Effector CD4-positive, alpha-beta T cell (primary cell): ENCODE data around the gene CABP4.

Experiments
- DNase-seq: peaks from one replicate; pipeline ENCODE4 v3.0.0-alpha.2; 2020

Gene CABP4

DNA sequence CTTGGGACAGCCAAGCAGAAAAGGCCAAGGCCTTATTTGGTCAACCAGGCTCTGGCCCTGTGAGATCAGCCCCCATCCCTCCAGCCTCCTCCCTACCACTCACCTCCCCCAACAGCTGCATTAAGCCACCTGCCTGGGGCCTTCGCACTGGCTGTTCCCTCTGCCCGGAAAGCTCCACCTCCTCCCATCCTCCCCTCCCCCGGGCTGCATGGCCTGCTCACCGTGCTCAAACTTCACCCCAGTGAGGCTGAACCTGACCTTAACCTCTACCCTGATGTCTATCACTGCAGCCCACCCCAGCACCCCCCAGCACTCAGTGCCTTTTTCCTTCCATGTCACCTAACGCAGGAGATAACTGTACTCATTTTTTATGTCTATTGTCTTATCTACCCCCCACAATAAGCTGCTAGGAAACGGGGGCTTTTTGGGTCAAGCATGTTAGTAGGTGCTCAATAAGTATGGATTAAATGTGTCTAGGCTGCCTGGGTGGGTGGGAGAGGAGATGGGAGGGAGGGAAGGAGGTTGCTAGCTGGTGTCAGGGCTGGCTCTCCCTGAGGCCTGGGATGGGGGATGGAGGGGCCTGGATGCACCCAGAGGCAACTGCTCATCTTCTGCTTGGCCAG, 18.6 kb upstream of the CABP4 start:
- no peak for DNase-seq

DNA sequence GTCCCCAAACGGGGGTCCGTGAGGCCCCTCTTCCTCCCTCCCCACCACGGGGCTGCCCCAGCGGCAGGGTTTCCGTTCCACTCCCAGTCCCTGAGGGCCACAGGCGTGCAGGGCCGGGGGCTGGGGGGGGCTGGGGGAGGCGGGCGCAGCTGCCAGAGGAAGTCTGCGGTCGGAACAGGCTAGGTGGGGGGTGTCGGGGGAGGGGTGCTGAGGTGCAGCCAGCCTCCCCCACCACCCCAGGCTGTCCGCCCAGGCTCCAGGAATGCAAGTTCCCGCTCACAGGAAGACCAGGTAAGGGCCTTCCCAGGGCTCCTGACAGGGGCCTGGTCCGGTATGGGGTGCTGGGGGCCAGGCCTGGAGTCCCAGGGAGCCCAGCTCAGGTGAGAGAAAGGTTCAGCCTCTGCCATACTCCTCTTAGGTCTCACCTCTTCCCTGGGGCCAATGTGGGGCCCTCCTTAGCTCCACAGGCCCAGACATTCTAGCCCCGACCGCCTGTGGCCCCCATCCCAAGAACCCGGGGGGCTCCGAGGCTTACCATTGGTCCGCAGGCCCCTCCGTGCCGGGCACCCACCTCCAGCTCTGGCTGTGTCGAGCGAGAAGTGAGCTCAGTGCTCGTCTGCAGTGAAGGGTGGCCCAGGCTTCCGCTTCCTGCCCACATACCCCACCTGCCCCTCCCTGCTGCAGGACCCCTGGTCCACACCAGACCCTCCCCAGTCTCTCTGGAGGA, 17.9 kb upstream of the CABP4 start, which contains the start of gene PTPRCAP:
Gene PTPRCAP (minus strand): TSS at position 601 of the 727 bp plus-strand sequence. CDS start 63 bp downstream, at position 538.
- peak; percentile 71 for DNase-seq

DNA sequence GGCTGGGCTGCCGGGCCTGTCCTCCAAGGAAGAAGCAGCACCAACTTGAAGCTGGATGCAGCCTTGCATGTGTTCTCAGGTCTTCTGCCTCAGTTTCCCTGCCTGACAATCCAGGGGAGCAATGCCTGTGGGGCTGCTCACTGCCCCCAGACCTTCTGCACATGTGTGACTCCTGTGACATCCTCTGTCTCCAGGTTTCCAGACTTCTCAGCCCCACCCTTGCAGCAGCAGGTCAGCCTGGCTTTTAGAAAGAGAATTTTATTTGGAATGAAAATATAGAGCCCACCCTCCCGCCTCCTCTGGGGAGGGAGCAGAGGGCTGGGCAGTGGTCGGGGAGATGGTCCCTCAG, 17.4 kb upstream of the CABP4 start:
- no peak for DNase-seq

DNA sequence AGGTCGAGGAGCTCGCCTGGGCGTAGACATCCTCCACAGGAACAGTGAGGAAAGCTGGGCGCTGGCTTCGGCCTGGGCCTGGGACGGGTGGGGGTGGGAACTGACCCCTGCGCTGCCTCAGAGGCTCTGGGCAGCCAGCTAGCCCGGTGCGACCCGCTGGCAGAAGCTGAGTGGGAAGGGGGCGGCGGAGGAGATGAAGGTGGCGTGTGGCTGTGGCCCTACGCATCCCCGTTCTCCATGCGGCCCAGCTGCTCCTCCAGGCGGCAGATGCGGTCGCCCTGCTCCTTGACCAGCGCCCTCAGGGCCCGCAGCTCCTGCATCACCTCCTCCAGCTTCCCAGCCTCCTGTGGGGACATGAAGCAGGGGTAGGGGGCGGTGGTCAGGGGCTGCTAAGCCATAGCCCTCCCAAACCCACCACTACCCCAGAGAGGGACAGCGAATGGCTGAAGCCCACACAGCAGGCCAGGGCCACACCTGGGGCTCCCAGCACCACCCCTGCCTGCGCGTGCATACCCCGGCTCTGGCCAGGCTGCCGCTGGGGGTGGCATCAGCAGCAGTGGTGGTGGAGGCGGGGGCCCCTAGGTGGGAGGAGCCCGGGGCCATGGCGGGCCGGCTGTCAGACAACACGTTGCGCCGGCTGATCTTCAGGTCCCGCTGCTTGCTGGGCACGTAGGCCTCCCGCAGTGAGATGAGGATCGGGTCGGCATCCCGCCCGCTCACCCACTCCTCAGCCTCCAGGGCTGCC, 16.8 kb upstream of the CABP4 start:
- peak; percentile 71 for DNase-seq

DNA sequence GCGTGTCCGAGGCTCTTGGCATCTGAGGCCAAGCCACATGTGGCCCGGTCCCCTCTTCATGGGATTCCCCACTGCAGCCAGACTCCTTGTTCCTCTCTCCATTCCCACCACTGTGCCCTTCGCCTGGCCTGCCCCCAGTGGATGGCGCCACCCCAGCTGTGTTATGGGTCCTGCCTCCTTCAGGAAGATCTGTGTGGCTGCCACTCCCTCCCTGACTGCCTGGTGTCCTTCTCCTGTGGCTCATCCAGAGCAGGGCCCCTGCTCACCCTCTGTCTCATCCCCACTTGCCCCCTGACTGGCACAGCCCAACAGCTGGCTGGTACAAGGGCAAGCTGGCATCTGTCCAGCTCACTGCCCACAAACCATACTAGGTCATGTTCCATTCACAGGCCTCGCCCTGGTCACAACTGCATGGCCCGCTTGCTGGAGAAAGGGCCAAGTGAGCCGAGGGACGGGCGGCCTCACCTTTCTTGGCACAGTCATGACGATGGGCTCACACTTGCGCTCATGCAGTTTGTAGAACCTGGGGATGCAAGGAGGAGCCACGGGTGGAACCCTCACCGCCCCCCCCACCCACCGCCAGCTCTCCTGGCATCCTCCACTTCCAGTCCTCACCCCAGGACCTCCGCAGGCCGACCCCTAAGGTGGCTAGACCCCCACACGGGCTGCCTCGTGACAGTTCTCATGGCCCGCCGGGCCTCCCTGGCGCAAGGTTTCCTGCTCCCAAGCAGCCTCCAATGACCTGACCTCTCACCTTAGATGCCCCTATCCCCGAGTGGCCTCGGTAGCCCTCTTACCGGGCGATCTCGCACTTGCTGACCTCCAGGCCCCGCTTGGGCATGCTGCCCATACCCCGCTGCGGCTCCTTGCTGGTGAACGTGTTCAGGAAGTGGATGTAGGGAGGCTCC, 15.6 kb upstream of the CABP4 start:
- DNase-seq, result no peak

DNA sequence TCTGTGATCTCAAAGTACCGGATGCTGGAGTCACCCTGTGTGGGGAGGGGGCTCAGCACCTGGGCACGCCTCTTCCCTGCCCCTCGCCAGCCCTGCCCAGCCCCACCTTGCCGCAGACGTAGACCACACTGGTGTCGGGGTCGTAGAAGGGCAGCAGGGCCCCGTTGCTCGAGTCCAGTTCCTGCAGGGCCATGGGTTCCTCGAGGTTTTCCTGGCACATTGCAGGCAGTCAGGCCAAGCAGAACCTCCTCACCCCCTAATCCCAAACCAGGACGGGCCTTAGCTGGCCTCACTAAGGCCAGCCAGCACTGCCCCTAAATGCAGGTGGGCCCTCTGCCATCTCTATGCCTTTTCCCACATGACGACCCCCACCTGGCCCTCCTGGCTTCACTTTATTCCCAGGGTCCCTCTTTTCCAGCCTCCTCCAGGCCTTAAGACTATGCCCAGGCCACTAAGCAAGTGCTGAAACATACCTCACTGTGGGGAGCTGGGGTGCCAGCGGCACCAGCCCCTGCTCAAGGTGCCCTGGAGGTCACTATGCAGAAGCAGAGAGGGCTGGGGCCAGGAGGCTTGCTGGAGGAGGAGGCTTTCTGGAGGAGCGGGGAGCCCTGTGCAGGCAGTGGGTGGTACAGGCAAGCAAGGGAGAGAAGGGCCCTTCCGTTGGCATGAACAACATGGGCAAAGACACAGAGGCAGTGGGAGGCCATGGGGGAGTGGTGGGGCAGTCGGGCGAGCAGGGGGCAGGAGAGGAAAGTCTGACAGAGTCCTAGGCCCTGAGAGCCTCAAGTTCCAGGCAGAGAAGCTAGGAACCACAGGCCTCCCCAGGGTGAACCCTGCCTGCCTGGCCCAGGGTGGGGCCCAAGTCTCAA, 14.7 kb upstream of the CABP4 start:
- DNase-seq, result no peak

DNA sequence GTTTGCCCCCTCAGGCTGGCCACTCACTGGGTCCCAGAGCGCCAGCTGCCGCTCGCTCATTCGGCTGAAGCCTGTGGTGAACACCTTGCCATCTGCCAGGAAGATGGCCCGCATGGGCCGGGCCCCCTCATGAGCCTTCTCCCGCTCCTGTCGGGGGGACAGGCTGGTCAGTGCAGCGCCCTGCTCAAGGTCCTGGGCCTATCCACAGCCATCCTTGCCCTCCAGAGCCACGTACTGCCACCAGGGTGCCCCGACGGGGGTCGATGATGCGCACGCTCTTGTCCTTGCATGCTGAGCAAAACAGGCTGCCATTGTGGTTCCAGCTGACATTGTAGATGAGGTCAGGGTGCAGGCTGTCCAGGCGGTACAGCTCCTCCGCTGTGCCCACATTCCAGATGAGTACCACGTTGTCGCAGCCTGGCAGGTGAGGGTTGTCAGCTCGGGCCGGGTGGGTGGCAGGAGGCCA, 14.0 kb upstream of the CABP4 start:
- DNase-seq, result no peak

DNA sequence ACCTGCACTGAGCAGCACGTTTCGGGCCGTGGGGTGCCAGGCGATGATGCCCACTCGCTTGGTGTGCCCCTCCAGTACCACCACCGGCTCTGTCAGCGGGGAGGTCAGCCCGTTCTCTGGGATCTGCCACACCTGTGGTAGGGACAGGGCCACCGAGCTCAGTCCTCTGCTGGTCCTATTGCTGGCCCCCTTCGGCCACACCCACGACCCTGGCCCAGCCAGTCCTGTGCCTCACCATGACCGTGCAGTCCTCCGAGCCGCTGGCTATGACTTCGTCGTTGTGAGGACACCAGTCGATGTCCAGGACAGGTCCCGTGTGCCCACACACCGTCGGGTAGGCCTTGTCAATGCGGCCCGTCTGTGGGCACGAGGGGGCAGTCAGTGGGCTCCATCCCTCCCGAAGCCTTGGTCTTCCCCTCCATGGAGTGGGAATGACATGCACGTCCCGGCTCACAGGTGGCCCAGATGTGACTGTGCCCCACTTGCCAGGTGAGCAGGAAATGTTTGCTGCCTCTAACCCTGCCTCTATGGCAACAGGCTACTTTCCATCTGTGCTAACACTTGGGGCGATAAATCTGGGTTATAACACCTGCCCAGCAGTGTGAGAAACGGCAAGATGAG, 13.3 kb upstream of the CABP4 start:
- DNase-seq, result no peak

DNA sequence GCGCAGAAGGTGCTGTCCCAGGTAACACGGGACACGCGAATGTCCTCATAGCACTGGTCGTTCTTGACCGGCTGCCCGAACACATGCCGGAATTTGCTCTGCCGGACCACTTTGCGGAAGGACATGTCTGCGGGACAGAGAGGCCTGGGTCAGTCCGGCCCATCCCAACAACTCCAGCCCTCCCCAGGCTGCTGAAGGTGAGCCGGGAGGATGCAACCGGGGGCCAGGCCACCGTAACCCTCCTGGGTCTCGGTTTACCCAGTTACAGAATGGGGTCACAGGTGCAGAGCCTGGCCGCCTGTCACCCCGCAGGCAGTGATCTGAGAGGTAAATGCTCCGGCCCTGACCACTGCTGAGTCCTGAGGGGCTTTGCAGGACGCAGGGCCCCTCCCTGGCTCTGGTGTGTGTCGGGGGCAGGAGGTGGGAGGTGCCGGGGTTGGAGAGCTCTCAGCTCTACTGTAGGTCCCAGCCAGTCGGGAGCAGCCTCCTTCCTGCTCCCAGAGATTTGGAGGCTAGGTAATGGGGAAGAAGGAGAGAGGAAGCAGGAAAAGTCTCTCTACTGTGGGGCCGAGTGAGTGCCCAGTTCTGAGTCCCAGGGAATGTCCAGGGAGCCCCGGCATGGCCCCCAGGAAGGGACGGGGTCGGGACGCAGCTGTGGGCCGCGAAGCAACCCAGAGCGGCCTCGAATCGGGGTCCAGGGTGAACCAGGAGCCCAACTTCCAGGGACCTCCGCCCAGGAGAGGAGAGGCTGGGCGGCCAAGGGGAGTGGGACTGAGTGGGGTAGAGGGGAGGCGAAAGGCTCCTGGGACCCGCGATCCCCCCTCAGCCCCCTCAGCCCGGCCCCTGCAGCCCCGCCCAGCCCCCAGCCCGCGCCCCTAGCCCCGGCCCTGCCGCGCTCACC, 12.4 kb upstream of the CABP4 start:
- no peak for DNase-seq

DNA sequence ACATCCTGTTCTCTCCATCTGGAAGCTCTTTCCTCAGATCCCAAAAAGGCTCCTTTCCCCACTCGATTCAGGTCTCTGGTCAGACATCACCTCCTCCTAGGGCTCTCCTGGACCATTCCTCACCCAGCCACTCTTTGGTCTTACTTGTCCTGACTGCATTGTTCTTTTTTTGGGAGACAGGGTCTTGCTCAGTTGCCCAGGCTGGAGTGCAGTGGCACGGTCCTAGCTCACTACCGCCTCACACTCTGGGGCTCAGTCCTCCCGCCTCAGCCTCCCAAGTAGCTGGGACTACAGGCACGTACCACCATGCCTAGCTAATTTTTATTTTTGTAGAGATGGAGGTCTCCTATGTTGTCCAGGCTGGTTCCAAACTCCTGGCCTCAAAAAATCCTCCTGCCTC, 9.6 kb upstream of the CABP4 start:
- no peak for DNase-seq

DNA sequence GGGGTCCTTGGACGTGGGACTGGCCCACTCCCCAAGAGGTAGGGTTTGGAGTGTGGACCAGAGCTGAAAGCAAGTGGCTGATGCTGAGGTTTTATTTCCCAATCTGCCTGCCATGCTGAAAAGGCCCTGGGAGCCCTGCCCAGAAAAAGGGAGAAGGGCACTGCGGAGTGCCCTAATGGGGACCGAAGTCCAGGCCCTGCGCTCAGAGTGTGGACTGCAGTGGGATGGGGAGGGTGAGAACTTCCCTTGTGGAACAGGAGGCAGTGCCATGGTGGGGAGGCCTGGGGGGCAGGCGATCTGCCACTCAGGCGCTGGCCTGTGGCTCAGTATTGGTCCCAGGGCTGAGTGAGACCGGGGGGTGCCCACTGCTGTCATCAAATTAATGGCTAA, 6.9 kb upstream of the CABP4 start:
- DNase-seq, result no peak

DNA sequence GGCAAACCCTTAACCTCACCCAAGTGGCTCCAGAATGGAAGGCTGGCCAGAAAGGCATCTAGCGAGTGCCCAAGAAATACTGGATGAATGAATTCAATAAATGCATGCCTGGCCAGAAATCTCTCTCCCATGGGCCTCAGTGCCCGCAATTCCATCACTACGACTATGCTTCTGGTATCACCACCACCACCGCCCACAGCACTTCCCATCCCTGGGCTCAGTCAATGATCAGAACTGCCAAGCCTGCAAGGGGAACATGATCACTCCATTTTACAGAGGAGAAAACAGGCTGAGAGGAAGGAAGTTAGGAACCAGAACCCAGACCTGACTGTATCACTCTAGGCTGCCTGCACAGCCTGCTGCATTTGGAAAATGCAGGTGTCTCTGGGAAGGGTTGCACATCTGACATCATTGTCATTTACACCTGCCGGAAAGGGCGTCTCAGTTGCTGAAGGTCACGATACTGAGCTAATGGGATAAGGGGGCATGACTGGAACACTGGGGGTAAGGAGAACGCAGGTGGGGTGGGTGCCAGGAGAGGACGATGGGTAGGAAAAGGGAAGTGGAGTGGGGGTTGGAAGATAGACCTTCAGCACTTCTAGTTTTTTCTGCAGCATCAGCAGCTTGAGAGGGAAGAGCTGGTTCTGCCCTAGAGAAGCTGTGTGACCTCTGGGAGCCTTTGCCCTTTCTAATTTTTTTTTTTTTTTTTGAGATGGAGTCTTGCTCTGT, 5.9 kb upstream of the CABP4 start:
- no peak for DNase-seq

DNA sequence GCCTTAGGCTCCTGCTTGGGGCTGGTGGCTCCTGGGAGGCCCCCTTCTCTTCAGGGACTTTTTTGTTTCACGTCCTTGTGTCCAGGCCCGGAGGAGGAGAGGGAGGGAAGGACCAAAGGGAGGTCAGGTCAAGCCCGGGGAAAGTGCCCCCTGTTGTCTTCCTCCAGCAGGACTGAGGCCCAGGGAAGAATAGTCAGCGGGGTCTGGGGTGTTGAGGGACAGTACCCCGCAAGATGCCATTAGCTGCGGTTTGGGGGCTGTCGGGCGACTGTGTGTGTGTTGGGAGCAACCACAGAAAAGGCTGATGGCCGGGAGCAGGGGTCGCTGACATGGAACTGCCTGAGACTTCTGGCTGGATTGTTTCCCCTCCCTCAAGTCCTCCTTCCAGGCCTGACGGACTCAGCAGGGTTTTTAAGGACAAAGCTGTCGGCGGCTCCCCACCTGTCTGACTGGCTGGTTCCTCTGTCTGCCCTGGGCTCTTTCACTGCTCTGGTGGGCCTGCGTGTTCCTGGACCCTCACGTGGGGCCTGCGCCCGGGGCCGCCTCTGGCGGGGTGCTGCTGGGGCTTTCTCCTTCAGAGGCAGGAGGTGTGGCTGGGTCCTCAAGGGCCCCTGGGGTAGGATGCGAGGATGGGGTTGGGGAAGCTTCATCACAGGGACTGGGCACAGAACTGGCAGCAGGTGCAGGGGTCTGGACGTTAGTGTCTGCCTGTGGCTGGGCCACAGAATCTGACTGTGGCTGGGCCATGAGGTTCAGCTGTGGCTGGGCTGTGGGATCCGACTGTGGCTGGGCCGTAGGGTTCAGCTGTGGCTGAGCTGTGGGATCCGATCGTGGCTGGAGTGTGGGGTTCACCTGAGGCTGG, 4.1 kb upstream of the CABP4 start:
- no peak for DNase-seq

DNA sequence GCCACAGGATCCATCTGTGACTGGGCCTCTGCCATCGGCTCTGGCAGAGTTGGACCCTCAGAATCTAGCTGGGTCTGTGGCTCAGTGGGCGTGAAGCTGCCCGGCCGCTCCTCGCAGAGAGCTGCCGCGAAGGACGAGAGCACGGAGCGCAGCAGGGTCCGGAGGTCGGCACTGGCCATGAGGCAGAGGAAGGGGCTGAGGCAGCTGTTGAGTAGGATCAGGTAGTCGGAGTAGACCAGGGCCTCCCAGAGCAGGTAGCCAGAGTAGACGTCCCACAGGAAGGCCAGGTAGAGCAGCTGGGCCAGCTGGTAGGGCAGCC, 3.5 kb upstream of the CABP4 start:
- DNase-seq, result no peak

DNA sequence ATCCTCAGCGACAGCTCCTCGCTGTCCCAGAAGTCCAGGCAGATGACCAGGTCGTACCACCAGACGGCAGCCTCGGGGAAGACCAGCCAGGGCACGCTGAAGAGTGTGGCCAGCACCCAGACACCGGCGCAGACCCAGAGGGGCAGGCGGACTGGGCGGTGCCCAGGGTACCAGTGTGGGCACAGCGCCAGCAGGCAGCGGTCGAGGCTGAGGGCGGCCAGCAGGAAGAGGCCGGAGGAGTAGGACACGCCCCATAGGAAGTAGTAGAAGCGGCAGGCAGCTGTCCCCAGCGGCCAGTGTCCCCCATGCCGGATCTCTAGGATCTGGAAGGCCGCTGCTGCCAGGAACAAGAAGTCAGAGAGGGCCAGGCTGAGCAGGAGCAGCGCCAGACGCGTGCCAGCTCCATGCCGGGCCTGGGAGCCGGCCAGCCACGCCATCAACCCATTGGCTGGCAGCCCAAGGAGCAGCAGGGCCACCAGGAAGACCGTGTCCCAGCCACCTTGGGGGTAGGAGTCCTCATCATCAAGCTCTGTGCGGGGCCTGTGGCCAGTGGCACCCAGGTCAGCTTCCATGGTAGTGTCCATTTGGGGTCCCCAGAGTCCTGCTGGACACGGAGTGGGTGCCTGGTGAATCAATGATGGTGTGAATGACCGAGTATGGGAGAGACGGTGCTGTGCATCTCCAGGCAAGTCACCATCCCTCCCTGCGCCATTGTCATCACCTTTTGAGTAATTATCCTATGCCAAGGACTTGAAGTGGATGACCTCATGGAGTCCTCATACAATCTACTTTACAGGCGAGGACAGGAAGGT, 2.8 kb upstream of the CABP4 start, which contains the start of gene GPR152:
Gene GPR152 (minus strand): TSS at position 589 of the 812 bp plus-strand sequence. CDS start 5 bp downstream, at position 584.
- DNase-seq, result no peak

DNA sequence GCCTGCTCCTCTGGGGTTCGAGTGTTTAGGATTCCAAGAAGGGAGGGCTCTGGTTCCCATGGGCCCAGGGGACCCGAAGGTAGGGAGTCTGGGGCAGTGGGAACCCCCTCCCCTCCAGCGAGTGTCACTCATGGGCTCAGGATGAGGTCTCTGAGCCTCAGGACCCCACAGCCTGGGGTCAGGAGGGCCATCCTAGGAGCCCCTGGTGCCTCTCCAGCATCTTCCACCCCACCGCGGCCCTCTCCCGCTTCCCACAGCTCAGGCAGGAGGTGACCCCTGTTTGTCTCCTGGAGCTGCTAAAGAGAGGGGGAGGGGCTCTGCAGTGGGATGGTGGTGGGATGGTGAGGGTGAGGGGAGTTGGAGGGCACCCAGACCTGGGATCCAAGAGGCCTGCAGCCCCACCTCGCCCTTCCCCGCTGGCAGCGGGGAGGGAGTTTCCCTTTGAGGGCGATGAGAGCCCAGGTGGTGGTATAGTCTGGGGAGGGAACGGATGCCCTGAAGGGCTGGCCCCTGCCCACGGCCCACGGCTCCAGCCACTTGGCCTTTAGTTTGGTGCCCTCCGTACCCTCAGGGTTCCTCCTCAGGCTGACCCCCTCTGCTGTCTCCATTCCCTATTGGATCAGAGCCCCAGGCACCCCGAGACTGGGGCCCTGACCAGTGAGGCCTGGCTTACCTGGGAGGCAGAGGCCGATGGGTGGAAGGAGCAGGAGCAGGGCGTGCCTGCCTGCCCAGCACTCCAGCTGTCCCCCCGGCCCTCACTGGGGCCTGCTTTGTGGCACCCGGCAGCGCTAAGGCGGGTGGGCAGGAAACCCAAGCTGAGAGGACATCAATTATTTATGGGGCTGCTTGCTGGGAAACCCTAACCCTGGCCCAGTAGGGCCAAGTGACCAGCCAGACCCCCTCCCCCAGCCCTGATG, 1.1 kb upstream of the CABP4 start:
- no peak for DNase-seq
